GM12801 (cell line): ENCODE measurements around the gene WDFY2.

Experiments
- TF ChIP-seq, protein P1 (sequence below): IDR thresholded peaks from one replicate; pipeline ENCODE4 v1.5.1; 2011; ENCODE audit warnings: control low read depth; ENCODE audit not compliant: insufficient read length; ENCODE audit errors: extremely low read depth

Gene WDFY2

DNA sequence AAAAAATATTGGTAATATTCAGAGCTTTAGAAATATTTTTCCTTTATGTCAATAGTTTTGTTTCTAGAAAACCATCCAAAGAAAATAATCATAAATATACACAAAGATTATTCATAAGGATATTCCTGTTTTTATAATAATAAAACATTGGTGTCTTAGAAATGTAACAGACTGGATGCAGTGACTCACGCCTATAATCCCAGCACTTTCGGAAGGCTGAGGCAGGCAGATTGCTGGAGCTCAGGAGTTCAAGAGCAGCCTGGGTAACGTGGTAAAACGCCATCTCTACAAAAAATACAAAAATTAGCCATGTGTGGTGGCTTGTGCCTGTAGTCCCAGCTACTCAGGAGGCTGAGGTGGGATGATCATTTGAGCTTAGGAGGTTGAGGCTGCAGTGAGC, 112.9 kb downstream of the WDFY2 start:
- TF ChIP-seq, protein P1, sequence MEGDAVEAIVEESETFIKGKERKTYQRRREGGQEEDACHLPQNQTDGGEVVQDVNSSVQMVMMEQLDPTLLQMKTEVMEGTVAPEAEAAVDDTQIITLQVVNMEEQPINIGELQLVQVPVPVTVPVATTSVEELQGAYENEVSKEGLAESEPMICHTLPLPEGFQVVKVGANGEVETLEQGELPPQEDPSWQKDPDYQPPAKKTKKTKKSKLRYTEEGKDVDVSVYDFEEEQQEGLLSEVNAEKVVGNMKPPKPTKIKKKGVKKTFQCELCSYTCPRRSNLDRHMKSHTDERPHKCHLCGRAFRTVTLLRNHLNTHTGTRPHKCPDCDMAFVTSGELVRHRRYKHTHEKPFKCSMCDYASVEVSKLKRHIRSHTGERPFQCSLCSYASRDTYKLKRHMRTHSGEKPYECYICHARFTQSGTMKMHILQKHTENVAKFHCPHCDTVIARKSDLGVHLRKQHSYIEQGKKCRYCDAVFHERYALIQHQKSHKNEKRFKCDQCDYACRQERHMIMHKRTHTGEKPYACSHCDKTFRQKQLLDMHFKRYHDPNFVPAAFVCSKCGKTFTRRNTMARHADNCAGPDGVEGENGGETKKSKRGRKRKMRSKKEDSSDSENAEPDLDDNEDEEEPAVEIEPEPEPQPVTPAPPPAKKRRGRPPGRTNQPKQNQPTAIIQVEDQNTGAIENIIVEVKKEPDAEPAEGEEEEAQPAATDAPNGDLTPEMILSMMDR, result no peak

DNA sequence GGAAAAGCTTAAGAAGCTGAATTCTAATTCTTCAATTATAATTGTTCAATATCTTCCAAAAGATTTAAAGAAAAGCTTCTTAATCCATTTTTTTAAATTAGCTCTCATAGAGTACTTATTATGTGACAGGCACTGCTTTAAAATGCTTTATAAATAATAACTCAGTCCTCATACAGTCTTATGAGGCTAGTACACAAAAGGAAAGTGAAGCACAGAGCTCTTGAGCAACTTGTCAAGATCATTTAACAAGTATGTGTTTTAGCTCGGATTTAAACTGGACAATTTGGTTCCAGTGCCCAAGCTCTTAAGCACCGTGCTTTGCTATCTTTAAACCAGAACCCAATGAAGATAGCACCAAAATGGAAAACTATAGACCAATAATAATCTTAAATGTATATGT, 113.6 kb downstream of the WDFY2 start:
- TF ChIP-seq, protein P1, result no peak

DNA sequence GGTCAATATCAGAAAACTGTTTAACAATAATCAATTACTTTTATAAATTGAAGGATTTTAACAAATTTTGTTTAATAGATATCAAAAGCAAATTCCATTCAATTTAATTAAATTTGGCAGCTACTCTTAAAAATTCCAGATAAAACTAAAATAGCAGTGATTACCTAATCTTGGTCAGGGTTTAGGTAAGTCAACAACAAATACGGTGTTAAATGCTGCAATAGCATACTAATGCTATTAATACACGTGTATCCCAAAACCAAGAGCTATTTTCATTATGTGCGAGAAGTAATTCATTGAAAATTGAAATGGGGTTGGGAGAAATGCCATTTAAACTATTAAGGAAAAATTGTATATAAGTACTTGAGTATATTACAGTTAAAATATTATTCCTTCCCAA, 114.1 kb downstream of the WDFY2 start:
- TF ChIP-seq, protein P1, result no peak

DNA sequence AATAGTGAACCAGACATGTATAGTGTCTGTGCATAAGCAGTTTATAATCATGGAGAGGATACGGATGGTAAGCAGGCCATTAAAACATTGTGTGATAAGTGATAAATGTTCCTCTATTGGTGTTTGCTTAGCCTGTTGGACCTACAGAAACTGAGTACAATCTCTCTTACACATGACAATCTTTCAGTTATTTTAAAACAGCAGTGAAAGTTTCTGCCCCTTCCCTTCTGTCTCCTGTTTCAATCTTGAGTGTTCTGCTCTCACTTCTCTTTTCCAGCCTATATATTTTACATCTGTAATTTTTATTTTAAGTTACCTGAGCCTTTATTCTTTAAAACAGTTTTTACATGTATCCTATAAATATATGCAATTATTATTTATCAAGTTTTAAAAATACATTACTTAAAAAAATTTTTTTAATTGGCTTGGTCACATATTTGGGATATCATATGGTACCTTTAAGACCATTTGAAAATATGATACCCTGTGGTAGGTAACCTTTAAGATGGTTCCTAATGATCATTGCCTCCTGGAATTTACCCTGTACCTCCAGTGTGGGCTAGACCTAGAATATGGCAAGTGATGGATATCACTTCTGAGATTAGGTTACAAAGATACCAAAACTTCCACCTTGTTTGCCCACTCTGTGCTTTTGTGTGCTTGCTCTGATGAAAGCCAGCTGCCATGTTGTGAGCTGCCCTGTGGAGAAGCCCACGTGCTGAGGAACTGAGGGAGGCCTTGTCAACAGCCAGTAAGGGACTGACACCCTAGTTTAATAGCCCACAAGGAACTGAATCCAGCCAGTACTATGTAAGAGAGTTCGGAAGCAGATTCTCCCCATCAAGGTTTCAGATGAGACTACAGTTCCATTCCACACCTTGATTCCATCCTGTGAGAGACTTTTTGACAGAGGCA, 120.4 kb downstream of the WDFY2 start:
- TF ChIP-seq, protein P1, result no peak

DNA sequence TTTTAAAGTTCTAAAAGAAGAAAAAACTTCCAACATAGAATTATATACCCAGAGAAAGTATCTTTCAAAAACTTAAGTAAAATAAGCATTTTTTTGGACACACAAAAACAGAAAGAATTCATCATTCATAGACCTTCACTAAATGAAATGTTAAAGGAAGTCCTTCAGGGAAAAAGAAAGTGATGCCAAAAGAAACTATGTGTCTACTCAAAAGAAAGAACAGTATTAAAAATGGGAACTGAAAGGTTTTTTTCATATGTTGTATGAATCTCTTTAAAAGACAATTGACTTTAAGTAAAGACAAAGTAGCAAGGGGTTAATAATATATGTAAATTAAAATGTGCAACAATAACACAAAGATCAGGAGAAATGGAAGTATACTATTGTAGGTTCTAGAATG, 123.2 kb downstream of the WDFY2 start:
- TF ChIP-seq, protein P1, result no peak

DNA sequence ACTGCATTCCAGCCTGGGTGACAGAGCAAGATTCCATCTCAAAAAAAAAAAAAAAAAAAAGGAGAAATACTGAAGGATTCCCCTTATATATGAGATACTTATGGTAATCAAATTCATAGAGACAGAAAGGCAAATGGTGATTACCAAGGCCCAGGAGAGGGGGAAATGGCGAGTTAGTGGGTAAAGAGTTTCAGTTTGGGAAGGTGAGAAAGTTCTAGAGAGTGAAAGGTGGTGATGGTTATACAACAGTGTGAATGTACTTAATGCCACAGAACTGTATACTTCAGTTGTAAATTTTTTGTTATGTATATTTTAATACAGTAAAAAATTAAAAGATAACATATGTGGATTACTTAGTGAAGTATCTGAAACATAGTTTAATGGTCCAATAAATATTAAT, 129.5 kb downstream of the WDFY2 start:
- TF ChIP-seq, protein P1, result no peak

DNA sequence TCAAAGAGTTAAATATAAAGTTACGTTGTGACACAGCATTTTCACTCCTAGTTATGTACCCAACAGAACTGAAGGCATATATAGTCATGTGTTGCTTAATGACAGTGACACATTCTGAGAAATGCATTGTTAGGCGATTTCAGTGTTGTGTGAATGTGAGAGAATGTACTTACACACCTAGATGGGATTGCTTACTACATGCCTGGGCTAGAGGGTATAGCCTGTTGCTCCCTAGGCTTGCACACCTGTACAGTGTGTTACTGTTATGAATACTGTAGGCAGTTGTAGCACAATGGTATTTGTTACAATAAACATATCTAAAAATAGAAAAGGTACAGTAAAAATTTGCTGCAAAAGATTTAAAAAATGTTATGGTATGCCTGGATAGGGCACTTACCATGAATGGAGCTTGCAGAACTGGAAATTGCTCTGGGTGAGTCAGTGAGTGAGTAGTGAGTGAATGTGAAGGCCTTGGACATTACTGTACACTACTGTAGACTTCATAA, 130.5 kb downstream of the WDFY2 start:
- TF ChIP-seq, protein P1, result no peak
